Measurements from ENCODE around the gene C20orf173.

C20orf173 gene

GRCh38 chr20:35514371-35514932 lies 15.0 kb downstream of the C20orf173 start:
- Histone ChIP-seq H3K9ac (ENCODE audit: low read length) (no peak overlapping the region), H3K27ac (ENCODE audit: low read depth, low read length) (no peak overlapping the region), H3K4me1 (ENCODE audit: control insufficient read depth, insufficient read depth, low read length) (no peaks in the 10 kb centered on the region), H3K4me3 (ENCODE audit: low read length) (no peak overlapping the region), H3K27me3 (ENCODE audit: control insufficient read depth, insufficient read depth, low read length) (no peaks in the 10 kb centered on the region), H3K36me3 (ENCODE audit: control insufficient read depth, insufficient read depth, low read length) (peaks cover 7% of the 10 kb centered on the region)

GRCh38 chr20:35511814-35512420 lies 17.5 kb downstream of the C20orf173 start:
- no peaks in the 10 kb centered on the region for H3K27me3 ChIP-seq (ENCODE audit: control insufficient read depth, insufficient read depth, low read length)
- H3K4me3 ChIP-seq (ENCODE audit: low read length) = no peak overlapping the region
- H3K4me1 ChIP-seq (ENCODE audit: control insufficient read depth, insufficient read depth, low read length) = no peaks in the 10 kb centered on the region
- peaks cover 16% of the 10 kb centered on the region for H3K36me3 ChIP-seq (ENCODE audit: control insufficient read depth, insufficient read depth, low read length)
- no peak overlapping the region for H3K9ac ChIP-seq (ENCODE audit: low read length)
- no peak overlapping the region for H3K27ac ChIP-seq (ENCODE audit: low read depth, low read length)

GRCh38 chr20:35510951-35511735 lies 18.3 kb downstream of the C20orf173 start:
- Histone ChIP-seq H3K36me3 (ENCODE audit: control insufficient read depth, insufficient read depth, low read length) (peaks cover 16% of the 10 kb centered on the region), H3K4me1 (ENCODE audit: control insufficient read depth, insufficient read depth, low read length) (no peaks in the 10 kb centered on the region), H3K9ac (ENCODE audit: low read length) (no peak overlapping the region), H3K27ac (ENCODE audit: low read depth, low read length) (no peak overlapping the region), H3K27me3 (ENCODE audit: control insufficient read depth, insufficient read depth, low read length) (no peaks in the 10 kb centered on the region), H3K4me3 (ENCODE audit: low read length) (no peak overlapping the region)

GRCh38 chr20:35508493-35509218 lies 20.8 kb downstream of the C20orf173 start:
- Histone ChIP-seq H3K9ac (ENCODE audit: low read length) (no peak overlapping the region), H3K27me3 (ENCODE audit: control insufficient read depth, insufficient read depth, low read length) (no peaks in the 10 kb centered on the region), H3K27ac (ENCODE audit: low read depth, low read length) (no peak overlapping the region), H3K36me3 (ENCODE audit: control insufficient read depth, insufficient read depth, low read length) (peaks cover 24% of the 10 kb centered on the region), H3K4me1 (ENCODE audit: control insufficient read depth, insufficient read depth, low read length) (no peaks in the 10 kb centered on the region), H3K4me3 (ENCODE audit: low read length) (no peak overlapping the region)

- Histone ChIP-seq H3K4me3 (ENCODE audit: low read length) (no peak overlapping the region), H3K27ac (ENCODE audit: low read depth, low read length) (no peak overlapping the region), H3K9ac (ENCODE audit: low read length) (no peak overlapping the region), H3K36me3 (ENCODE audit: control insufficient read depth, insufficient read depth, low read length) (peaks cover 30% of the 10 kb centered on the region), H3K27me3 (ENCODE audit: control insufficient read depth, insufficient read depth, low read length) (no peaks in the 10 kb centered on the region), H3K4me1 (ENCODE audit: control insufficient read depth, insufficient read depth, low read length) (no peaks in the 10 kb centered on the region)
Measured at GRCh38 chr20:35506872-35507638, 22.4 kb downstream of the C20orf173 start.

GRCh38 chr20:35506179-35506578 lies 23.3 kb downstream of the C20orf173 start:
- no peak overlapping the region for H3K4me3 ChIP-seq (ENCODE audit: low read length)
- no peaks in the 10 kb centered on the region for H3K27me3 ChIP-seq (ENCODE audit: control insufficient read depth, insufficient read depth, low read length)
- H3K36me3 ChIP-seq (ENCODE audit: control insufficient read depth, insufficient read depth, low read length) = peaks cover 33% of the 10 kb centered on the region
- H3K4me1 ChIP-seq (ENCODE audit: control insufficient read depth, insufficient read depth, low read length) = no peaks in the 10 kb centered on the region
- no peak overlapping the region for H3K27ac ChIP-seq (ENCODE audit: low read depth, low read length)
- no peak overlapping the region for H3K9ac ChIP-seq (ENCODE audit: low read length)

GRCh38 chr20:35504751-35505150 lies 24.7 kb downstream of the C20orf173 start:
- no peak overlapping the region for H3K27ac ChIP-seq (ENCODE audit: low read depth, low read length)
- peaks cover 34% of the 10 kb centered on the region for H3K36me3 ChIP-seq (ENCODE audit: control insufficient read depth, insufficient read depth, low read length)
- no peak overlapping the region for H3K9ac ChIP-seq (ENCODE audit: low read length)
- H3K4me3 ChIP-seq (ENCODE audit: low read length) = no peak overlapping the region
- no peaks in the 10 kb centered on the region for H3K27me3 ChIP-seq (ENCODE audit: control insufficient read depth, insufficient read depth, low read length)
- no peaks in the 10 kb centered on the region for H3K4me1 ChIP-seq (ENCODE audit: control insufficient read depth, insufficient read depth, low read length)

GRCh38 chr20:35503841-35504561 lies 25.5 kb downstream of the C20orf173 start:
- Histone ChIP-seq H3K4me3 (ENCODE audit: low read length) (no peak overlapping the region), H3K36me3 (ENCODE audit: control insufficient read depth, insufficient read depth, low read length) (peaks cover 33% of the 10 kb centered on the region), H3K27ac (ENCODE audit: low read depth, low read length) (no peak overlapping the region), H3K4me1 (ENCODE audit: control insufficient read depth, insufficient read depth, low read length) (no peaks in the 10 kb centered on the region), H3K27me3 (ENCODE audit: control insufficient read depth, insufficient read depth, low read length) (no peaks in the 10 kb centered on the region), H3K9ac (ENCODE audit: low read length) (no peak overlapping the region)

GRCh38 chr20:35503281-35503680 lies 26.2 kb downstream of the C20orf173 start:
- peaks cover 31% of the 10 kb centered on the region for H3K36me3 ChIP-seq (ENCODE audit: control insufficient read depth, insufficient read depth, low read length)
- H3K27me3 ChIP-seq (ENCODE audit: control insufficient read depth, insufficient read depth, low read length) = no peaks in the 10 kb centered on the region
- no peaks in the 10 kb centered on the region for H3K4me1 ChIP-seq (ENCODE audit: control insufficient read depth, insufficient read depth, low read length)
- H3K27ac ChIP-seq (ENCODE audit: low read depth, low read length) = no peak overlapping the region
- no peak overlapping the region for H3K9ac ChIP-seq (ENCODE audit: low read length)
- no peak overlapping the region for H3K4me3 ChIP-seq (ENCODE audit: low read length)

- no peaks in the 10 kb centered on the region for H3K4me1 ChIP-seq (ENCODE audit: control insufficient read depth, insufficient read depth, low read length)
- no peak overlapping the region for H3K9ac ChIP-seq (ENCODE audit: low read length)
- no peak overlapping the region for H3K27ac ChIP-seq (ENCODE audit: low read depth, low read length)
- H3K27me3 ChIP-seq (ENCODE audit: control insufficient read depth, insufficient read depth, low read length) = no peaks in the 10 kb centered on the region
- H3K36me3 ChIP-seq (ENCODE audit: control insufficient read depth, insufficient read depth, low read length) = peaks cover 30% of the 10 kb centered on the region
- H3K4me3 ChIP-seq (ENCODE audit: low read length) = no peak overlapping the region
Measured at GRCh38 chr20:35502352-35502751, 27.1 kb downstream of the C20orf173 start.

GRCh38 chr20:35499271-35499670 lies 30.2 kb downstream of the C20orf173 start:
- Histone ChIP-seq H3K27me3 (ENCODE audit: control insufficient read depth, insufficient read depth, low read length) (no peaks in the 10 kb centered on the region), H3K36me3 (ENCODE audit: control insufficient read depth, insufficient read depth, low read length) (peaks cover 42% of the 10 kb centered on the region), H3K9ac (ENCODE audit: low read length) (no peak overlapping the region), H3K4me3 (ENCODE audit: low read length) (no peak overlapping the region), H3K27ac (ENCODE audit: low read depth, low read length) (no peak overlapping the region), H3K4me1 (ENCODE audit: control insufficient read depth, insufficient read depth, low read length) (no peaks in the 10 kb centered on the region)

Data from rectal smooth muscle tissue (tissue), 1 donor.